GM19035 (cell line): ENCODE measurements around the gene PRM3.
A peak's percentile ranks its signal among the peaks of the same experiment; 100 is the strongest.

Experiments
- ATAC-seq: cut with Tn5 transposase; IDR thresholded peaks from one replicate; pipeline ENCODE4 v1.9.1; 2021; ENCODE audit not compliant: unreplicated experiment

The PRM3 gene

DNA sequence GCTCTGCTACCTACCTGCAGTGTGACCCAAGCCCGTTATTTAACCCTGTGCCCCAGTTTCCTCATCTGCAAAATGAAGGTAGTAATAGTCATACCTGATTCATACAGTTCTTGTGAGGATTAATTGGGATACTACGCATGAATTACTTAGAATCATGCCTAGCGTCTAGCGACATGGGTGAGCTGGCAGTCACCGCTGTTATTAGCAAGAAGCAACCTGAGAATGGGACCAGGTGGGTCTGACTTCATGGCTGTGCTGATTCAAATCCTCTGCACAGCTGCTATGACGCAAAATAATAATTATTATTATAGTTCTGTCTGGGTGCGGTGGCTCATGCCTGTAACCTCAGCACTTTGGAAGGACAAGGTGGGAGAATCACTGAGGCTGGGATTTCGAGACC lies 25.3 kb downstream of the PRM3 start:
- no peak for ATAC-seq

DNA sequence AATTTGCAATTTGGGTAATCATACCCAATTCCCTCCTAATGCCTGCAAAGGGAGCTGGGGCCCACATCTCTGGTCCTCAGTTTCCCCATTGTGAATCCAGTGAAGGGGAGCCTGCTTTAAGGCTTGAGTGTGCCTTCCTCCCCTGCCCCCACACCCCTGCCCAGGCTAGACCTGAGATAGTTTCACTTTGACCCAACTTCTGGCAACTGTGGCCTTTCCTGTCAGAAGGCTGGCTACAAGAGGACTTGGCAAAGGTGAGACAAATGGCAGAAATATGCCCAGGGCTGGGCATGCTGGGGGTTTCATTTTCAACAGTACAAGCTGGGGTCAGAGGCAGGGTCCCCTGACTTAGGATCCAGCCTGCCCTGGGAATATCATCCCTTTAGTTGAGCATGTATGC lies 27.4 kb downstream of the PRM3 start:
- no peak for ATAC-seq

DNA sequence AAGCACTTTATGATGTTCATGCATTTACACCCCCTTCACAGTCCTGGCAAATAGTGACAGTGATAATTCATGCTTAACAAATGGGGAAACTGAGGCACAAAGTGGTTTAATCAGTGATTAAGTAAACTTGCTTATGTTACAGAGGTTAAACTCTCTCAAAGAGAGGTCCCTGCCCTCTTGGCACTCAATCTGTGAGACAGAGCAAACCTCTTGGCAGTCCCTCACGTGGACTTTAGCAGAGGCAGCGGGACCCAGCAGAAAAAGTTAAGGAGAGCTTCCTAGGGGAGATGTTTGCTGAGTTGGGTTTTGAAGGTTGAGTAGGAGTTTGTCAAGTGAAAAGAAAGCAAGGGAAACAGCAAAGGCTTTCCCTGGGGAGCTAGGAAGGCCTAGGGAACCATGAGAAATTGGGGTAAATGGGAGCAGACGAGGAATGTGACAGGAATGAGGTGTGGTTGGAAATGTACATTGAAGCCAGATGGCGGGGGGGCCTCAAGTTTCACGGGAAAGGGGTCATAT lies 28.1 kb downstream of the PRM3 start:
- no peak for ATAC-seq

DNA sequence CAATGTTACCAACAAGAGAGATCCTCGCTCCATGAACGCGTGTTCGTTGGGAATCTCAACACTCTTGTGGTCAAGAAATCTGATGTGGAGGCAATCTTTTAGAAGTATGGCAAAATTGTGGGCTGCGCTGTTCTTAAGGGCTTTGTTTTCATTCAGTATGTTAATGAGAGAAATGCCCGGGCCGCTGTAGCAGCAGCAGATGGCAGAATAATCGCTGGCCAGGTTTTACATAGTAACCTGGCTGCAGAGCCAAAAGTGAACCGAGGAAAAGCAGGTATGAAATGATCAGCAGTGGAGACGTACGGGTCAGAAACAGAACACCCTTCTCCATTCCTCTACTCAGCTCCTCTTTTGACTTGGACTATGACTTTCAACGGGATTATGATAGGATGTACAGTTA lies 30.8 kb downstream of the PRM3 start:
- no peak for ATAC-seq

DNA sequence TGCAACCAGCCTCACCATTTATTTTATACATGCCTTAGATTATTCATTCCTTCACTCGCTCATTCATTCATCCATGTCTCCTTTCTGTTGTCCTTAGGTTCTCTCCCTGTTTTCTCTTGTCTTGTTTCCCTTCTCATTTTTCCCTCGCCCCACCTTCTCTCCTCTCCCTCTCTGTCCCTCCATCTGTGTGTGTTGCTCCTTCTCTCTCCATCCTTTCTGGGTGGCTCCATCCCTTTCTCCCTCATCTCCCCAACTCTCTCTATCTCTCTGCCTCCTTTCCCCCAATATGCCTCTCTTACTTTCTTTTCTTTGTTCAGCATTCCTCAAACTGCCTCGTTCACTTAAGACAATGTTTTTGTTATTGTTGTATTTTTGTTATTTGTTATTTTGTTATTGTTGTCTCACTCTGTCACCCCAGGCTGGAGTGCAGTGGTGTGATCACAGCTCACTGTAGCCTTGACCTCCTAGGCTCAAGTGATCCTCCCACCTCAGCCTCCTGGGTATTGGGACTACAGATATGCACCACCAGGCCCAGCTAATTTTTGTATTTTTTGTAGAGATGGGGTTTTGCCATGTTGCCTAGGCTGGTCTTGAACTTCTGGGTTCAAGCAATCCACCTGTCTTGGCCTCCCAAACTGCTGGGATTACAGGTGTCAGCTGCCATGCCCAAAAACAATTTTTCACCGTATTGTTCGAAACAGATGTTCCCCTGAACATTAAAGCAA lies 31.8 kb downstream of the PRM3 start:
- no peak for ATAC-seq

DNA sequence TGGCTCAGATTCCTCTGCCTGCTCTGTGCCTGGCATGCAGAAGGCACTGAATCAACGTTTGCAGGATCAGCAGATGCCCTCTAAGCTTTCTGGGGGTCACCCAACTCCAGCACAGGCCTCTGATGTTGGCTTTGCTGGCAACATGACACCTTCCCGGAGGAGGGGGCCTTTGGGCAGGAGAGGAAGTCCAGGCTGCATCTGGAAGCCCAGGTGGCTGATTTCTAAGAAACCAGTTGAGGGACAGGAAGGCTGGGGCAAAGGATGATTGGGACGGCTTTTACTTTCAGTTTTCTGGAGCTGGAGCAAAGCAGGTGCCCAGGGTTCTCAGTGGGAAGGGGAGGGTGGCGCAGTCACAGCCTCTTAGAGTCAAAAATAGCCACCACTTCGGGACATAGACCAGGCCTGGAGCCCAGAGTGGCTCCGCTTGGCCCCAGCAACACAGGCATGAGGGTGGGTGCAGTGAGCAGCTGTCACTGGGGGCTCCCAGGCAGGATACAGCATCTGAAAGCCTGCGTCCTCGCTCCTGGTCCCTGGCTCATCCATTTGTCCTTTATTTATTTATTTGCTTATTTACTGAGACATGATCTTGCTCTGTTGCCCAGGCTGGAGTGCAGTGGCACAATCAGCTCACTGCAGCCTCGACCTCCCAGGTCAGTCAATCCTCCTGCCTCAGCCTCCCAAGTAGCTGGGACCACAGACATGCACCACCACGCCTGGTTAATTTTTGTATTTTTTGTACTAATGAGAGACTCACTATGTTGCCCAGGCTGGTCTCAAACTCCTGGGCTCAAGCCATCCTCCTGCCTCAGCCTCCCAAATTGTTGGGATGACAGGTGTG lies 32.6 kb downstream of the PRM3 start:
- ATAC-seq: no peak

DNA sequence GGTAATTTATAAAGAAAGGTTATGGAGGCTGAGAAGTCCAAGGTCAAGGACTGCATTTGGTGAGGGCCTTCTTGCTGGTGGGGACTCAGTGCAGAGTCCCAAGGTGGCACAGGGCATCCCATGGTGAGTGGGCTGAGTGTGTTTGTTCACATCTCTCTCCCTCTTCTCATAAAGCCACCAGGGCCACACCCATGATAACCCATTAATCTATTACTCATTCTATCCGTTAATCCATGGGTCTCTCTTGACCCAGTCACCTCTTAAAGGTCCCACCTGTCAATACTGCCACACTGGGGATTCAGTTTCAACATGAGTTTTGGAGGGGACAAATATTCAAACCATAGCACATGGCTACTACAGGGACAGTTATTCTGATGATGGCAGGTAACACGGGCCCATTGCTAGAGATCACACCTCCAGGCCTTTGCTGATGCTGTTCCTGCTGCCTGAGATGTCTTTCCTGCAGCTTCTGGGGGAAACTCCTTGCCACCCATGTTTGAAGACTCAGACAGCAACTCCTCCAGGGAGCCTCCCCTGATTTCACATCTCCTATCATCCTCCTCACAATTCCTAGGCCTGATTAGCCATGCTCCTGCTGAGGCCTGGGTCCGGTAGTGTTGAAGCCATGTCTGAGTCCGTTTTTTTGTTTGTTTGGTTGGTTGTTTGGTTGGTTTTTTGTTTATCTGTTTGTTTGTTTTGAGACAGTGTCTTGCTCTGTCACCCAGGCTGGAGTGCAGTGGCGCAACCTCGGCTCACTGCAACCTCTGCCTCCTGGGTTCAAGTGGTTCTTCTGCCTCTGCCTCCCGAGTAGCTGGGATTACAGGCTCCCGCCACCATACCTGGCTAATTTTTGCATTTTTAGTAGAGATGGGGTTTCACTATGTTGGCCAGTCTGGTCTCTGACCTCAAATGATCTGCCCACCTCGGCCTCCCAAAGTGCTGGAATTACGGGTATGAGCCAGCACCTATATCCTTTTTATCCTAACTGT lies 33.5 kb downstream of the PRM3 start:
- no peak for ATAC-seq

DNA sequence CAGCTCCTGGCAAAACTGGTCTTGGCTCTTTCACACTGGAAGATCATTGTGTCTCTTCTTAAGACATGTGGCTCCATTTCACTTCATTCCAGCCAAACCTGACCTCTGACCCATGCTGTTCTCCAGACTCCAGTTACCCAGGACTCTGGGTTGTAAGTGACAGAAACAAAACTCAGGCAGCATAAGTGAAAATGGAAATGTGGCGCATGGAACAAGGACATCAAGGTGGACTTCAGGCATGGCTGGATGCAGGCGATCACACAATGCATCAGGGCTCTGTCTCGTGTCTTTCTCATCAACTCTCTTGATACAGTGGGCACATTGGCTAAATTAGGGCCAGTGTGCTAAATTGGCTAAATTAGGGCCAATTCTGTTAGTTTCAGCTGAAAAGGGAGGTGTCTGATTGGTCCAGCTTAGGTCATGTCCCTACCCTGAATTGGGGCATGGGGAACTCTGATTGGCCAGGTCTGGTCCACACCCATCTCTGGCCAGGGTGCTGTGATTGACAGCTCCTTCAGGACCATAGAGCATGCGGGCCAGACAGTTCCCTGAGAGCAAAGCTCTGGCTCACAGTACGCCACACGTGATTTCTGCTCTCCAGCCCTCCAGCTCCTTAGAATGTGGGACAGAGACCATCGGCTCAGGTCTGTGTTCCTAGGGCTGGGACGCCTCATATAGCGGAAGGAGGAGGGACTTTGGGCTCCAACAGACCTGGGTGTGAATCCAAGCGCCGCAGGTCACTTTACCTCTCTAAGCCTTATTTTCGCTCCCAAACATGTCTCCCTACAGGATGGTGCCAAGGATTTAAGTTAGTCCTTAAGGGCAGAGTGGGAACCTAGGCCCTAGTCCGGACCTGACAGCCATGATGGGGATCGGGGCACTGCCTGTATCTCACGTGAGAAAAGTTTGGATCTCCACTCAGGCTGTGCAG lies 34.9 kb downstream of the PRM3 start:
- ATAC-seq: no peak

DNA sequence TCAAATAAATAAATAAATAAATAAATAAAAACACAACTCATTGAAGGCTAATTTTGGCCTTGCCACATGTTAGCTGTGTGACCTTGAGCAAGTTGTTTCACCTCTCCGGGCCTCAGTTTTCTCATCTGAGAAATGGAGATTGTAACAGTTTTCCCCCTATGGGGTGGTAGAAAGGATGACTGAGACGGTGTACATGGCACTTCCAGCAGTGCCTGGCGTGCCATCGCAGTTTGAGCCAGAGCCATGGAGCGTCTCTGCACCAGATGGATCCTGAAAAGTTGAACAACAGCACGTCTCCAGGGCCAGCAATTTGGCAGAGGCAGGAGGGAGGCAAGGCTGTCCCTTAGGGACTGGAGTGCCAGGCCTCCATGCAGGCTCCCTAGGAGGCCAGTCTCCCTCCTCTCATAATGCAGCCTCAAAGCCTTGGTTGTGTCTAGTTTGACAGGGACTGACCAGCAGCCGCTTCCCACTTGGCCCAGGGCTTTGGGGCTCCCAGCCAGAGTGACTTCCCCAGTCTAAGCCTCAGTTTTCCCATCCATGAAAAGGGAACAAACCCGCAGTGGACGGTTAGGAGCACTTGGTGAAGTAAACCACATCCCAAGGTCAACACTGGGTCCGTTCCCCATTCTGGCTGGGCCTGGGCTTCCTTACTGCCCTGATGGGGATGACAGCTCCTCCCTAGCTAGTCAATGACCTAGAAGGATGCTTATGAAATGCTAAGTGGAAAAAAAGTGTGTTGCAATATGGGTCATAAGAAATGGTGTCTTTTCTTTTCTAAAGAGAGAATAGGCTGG lies 36.8 kb downstream of the PRM3 start:
- no peak for ATAC-seq

DNA sequence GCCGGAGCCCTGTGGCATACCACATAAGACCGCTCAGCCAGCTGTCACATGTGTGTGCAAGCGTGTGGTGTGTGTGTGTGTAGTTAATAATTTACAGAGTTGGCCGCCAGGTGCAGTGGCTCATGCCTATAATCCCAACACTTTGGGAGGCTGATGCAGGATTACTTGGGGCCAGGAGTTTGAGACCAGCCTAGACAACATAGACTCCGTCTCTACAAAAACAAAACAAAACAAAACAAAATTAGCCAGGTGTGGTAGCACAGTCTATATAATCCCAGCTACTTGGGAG lies 37.8 kb downstream of the PRM3 start:
- no peak for ATAC-seq

DNA sequence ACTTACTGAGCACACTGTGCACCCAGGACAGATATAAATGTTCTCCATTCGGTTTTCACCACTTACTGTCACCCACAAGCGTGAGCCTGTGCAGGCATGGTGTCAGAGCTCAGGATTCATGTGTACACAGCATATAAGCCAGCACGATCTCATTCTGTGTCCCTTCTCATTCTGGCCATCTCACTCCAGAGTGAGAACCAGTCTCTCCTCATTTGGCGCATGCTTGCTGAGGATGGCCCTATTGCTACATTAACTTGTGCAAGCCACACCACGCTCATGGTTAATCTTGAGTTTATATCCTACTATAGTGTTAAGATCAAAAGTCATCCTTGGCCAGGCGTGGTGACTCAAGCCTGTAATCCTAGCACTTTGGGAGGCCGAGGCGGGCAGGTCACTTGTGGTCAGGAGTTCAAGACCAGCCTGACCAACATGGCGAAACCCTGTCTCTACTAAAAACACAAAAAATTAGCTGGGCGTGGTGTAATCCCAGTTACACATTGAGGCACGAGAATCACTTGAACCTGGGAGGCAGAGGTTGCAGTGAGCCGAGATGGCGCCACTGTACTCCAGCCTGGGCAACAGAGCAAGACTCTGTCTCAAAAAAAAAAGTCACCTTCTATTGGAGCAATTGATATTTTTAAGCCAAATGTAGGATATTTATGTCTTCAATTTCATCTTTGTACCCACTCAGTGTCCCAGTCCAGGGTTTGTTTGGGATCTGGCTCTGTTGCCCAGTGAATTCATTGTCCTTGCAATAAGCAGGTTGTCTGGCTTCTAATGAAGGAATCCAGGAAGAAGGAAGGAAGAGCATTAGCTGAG lies 38.3 kb downstream of the PRM3 start:
- no peak for ATAC-seq

DNA sequence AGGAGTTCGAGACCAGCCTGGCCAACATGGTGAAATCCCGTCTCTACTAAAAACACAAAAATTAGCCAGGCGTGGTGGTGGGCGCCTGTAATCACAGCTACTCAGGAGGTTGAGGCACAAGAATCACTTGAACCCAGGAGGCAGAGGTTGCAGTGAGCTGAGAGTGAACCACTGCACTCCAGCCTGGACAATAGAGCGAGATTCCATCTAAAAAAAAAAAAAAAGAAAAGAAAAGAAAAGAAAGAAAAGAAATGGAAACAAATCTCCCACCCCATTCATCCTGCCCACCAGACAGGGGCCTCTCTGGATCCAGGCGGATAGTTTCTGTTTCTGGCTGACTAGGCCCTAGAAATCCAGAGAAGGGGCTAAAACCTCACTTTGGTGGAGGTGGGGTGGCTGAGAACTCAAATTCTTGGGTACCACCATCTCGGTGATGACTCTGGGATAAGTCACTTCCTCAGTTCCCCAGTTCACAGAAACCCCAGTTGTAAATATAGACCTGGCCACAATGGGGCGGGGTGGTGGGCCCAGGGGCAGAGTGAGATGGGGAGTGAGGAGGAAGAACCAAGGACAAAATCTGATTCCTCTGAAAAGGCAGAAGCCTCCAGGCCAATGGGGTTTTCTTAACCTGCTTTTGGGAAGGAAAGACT lies 39.6 kb downstream of the PRM3 start:
- no peak for ATAC-seq

DNA sequence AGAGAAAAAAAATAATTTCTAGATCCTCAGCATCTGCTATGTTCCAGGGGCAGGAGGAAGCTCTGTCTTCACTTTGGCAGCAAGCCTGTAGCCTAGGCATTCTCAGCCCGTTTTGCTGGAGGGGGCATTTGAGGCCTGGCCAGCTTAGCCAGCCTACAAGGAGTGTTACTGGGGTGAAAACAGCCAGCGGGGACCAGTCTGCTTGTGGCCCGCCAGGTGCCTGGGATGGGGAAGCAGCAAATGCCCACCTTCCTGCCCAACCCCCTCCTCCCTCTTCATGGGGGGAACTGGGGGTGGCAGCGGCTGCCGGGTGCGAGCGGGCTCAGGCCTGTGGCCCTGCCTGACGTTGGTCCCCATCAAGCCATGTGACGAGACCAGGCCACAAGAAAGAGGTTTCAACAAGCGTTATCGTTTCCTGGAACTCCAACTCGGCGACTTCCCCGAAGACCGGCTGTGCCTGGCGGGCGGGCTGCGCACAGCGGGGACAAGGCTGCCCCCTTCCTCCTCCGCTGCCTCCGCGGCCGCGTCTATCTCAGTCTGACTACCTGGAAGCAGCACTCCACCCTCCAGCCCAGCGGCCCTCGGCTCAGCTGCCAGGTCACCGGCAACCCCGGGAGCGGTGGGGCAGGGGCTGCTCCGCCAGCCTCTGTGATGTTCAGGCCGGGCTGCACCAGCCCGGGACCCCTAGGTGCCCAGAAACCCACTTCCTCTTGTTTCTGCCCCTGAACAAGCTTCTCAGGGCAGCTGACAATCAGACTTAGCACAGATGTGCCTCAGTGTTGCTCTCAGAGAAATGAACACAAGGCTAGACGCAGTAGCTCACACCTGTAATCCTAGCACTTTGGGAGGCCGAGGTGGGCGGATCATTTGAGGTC lies 40.3 kb downstream of the PRM3 start:
- ATAC-seq: peak; percentile 58

DNA sequence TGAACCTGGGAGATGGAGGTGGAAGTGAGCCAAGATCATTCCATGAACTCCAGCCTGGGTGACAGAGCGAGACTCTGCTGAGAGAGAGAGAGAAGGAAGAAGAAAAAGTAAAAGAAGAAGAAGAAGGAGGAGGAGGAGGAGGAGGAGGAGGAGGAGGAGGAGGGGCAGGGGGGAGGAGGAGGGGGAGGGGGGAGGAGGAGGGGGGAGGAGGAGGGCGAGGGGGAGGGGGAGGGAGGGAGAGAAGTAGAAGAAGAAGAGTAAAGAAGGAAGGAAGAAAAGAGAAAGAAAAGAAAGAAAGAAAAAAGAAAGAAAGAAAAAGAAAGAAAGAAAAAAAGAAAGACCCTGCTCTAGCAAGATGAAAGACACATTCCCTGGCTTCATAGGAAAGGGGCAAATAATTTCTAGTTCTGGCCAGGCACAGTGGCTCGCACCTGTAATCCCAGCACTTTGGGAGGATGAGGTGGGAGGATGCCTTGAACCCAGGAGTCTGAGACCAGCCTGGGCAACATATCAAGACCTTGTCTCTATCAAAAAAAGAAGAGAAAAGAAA lies 41.1 kb downstream of the PRM3 start:
- no peak for ATAC-seq

DNA sequence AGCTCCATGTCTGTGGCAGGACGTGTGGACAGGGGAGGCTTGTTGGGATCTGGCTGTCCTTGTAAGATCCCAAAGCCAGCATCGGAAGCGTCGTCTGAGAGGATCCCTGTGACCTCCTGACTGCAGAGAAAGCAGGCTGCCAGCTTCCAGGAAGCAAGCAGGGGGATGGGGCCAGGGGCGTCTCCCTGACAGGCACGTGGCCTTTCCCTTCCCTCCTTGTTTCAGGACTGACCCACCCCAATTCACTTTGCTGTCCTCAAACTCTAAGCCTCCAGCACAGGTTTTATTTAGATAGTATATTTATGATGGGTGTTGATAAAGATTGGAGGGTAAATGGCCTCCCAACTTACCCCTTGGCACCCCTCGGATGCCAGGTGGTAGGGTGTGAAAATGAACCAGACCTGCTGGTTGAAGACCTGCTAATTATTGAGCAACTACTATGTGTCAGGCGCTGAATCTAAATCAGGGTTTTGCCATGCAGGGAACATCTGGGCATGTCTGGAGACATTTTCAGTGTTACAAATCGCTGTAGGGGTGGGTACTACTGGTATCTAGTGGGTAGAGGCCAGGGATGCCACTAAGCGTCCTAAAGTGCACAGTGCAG lies 42.0 kb downstream of the PRM3 start:
- no peak for ATAC-seq

DNA sequence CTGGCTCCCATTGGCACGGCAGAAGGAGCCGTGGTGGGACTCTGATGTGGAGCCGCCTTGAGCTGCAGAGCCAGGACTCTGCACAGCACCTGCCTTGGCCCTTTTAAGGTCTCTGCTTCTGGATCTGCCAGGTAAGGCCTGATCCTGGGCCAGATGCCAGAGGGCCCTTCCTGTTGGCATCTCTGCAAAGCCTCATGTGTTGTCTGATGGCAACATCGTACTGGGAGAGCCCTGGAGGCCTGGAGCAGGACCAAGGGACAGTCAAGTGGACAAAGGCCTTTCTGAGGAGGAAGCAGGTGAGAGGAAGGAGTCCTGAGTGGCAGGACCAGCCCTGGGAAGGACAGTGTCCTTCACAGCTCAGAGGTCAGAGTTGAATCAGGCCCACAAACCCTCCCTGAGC lies 43.5 kb downstream of the PRM3 start:
- no peak for ATAC-seq
